Suprapubic skin (tissue), 4 donors: ENCODE measurements around the gene SETD6.

Source experiments
- EP300 ChIP-seq: sonication (generic); formaldehyde crosslinking; IDR thresholded peaks from one replicate; pipeline ENCODE4 v1.6.1; 2017; ENCODE audit warnings: antibody characterized with exemption
- POLR2A ChIP-seq, 2 donors: fragments of 450-650 bp; IDR thresholded peaks; one replicate each; pipeline ENCODE4 v1.6.1; 2017; ENCODE audit warnings: antibody characterized with exemption in 2 of 2, mild to moderate bottlenecking in 2 of 2, moderate library complexity in 2 of 2
- POLR2AphosphoS5 ChIP-seq, 3 donors: sonication (generic); formaldehyde crosslinking; IDR thresholded peaks; one replicate each; pipeline ENCODE4 v1.6.1; 2017; ENCODE audit warnings: antibody characterized with exemption in 3 of 3
- TF ChIP-seq, protein P1 (sequence below), 2 donors: fragments of 200-600 bp in 1 of 2; fragments of 450-650 bp in 1 of 2; sonication (generic) in 1 of 2; IDR thresholded peaks; one replicate each; pipeline ENCODE4 v1.5.1; 2016 to 2019; ENCODE audit warnings: antibody characterized with exemption in 2 of 2, mild to moderate bottlenecking in 1 of 2, moderate library complexity in 1 of 2

DNA sequence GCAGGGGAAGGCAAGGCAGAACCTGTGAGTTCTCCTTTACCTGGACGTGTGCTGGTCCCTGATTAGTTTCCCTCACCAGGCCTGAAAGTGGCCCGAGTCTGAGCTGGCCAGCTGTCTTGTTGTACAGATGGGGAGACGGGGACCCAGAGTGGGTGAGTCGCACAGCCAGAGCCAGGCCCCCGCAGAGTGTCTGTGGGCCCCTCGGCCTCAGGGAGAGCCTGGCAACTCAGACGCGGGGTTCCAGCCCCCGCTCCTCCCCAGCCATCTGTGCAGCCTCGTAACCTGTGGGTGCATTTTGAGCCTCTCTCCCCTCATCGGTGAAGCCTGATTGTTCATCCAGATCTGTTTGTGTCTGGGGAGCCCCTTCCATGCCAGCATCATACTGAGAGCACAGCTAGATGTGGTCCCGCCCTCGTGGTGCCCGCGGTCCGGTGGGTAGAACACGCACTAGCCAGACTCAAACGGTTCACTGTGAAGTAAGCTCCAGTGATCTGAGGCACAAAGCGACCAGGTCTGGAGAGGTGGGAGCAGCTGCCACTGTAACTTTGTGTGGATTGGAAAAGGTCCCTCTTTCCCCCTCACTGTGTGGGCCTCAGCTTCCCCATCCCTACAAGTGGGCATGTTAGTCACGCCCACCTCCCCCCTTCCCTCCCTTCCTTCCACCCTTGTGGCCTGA, 21.4 kb upstream of the SETD6 start:
- no peak for TF ChIP-seq POLR2A (IDR thresholded peaks at IDR 0.05)
- TF ChIP-seq POLR2AphosphoS5 (IDR thresholded peaks at IDR 0.05), result no peak
- TF ChIP-seq, protein P1, sequence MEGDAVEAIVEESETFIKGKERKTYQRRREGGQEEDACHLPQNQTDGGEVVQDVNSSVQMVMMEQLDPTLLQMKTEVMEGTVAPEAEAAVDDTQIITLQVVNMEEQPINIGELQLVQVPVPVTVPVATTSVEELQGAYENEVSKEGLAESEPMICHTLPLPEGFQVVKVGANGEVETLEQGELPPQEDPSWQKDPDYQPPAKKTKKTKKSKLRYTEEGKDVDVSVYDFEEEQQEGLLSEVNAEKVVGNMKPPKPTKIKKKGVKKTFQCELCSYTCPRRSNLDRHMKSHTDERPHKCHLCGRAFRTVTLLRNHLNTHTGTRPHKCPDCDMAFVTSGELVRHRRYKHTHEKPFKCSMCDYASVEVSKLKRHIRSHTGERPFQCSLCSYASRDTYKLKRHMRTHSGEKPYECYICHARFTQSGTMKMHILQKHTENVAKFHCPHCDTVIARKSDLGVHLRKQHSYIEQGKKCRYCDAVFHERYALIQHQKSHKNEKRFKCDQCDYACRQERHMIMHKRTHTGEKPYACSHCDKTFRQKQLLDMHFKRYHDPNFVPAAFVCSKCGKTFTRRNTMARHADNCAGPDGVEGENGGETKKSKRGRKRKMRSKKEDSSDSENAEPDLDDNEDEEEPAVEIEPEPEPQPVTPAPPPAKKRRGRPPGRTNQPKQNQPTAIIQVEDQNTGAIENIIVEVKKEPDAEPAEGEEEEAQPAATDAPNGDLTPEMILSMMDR (IDR thresholded peaks at IDR 0.05), result no peak
- TF ChIP-seq EP300, result no peak
